Calu3 (cell line): ENCODE results near the gene SLC25A47. TPM values are rescaled to one million over a fixed set of nuclear protein-coding genes. Genes with fewer than 3 reads are reported as not detected.

Experiments
- BruUV-seq: library from RNA; stranded (reverse); fragments of 400-500 nt; replicated peaks from 2 replicates; lab custom pipeline; 2021; lab: Mats Ljungman, UMichigan
- CTCF ChIA-PET: fragments of 300-600 bp; sonication (Branson Sonifier 250); formaldehyde crosslinking; loops from one replicate; lab custom pipeline; 2022; ENCODE audit warnings: antibody characterized with exemption; lab: Charles Lee
- DNase-seq: peaks from one replicate; pipeline ENCODE4 v3.0.0; 2022
- H3K27ac Mint-ChIP-seq: one replicate; pipeline ENCODE4 v1.8.0; 2022; ENCODE audit warnings: mixed read lengths; ENCODE audit not compliant: unreplicated experiment
- H3K27me3 Mint-ChIP-seq: one replicate; pipeline ENCODE4 v1.8.0; 2022; ENCODE audit warnings: mixed read lengths; ENCODE audit not compliant: unreplicated experiment
- H3K36me3 Mint-ChIP-seq: one replicate; pipeline ENCODE4 v1.8.0; 2022; ENCODE audit warnings: mild to moderate bottlenecking, moderate library complexity, mixed read lengths; ENCODE audit not compliant: insufficient read depth, unreplicated experiment
- H3K4me1 Mint-ChIP-seq: one replicate; pipeline ENCODE4 v1.8.0; 2022; ENCODE audit warnings: mild to moderate bottlenecking, low read depth, mixed read lengths; ENCODE audit not compliant: unreplicated experiment
- H3K4me3 Mint-ChIP-seq: one replicate; pipeline ENCODE4 v1.8.0; 2022; ENCODE audit warnings: mild to moderate bottlenecking, low read depth, moderate library complexity, mixed read lengths; ENCODE audit not compliant: unreplicated experiment
- H3K9me3 Mint-ChIP-seq: one replicate; pipeline ENCODE4 v1.8.0; 2022; ENCODE audit warnings: low read depth, mixed read lengths; ENCODE audit not compliant: unreplicated experiment
- CTCF ChIP-seq: fragments of 200-600 bp; IDR thresholded peaks from one replicate; pipeline ENCODE4 v1.8.0; 2022; ENCODE audit warnings: antibody characterized with exemption; ENCODE audit not compliant: unreplicated experiment
- intact Hi-C: fragments of 100-400 bp; cut with micrococcal nuclease; formaldehyde crosslinking; loops from one replicate; pipeline ENCODE4 v1.10.0; 2022; ENCODE audit not compliant: unreplicated experiment
- microRNA-seq: library from miRNA; unstranded; fragments of <30 nt; microRNA quantifications from one replicate; pipeline ENCODE4 v1.2.0, GENCODE V29; 2022
- total RNA-seq: library from RNA; stranded (reverse); gene quantifications from 2 replicates; pipeline ENCODE4 v1.2.3, GENCODE V29; 2022

SLC25A47 gene
- total RNA-seq, 1 experiment from 2014 or later: not detected

DNA sequence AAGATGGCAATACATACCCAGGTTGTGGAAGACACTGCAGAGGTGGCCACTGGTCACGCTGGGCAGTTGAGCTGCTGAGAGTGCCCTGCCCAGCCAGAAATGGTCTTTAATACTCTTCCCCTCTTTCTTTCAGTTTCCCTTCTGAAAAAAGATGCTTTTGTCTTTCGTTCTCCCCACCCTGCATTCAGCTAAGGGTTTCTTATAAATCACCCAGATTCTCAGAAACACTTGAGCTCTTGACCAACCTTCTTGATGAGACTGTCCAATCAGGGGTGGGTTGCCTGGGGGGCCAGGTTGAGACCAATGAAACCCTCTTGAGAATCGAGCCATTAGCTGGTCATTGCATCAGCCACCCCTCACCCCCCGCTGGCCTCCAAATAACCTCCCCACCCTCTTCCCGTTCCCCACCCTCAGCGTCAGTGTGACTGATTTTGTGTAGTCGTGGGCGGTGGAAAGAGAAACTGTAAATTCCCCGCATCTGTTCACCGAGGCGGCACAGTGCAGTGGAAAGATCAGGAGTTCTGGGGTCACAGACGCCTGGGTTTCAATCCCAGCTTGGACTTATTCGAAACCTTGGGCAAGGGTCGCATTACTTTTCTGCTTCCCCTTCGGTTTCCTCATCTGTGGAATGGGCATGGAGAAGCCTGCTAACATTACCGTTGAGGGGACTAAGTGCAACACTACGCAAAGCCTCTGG, 52.3 kb downstream of the SLC25A47 start:
- Mint-ChIP-seq H3K4me3 (peak overlapping the region; percentile 81), H3K4me1 (peaks cover 33% of the 10 kb centered on the region), H3K9me3 (no peaks in the 10 kb centered on the region), H3K36me3 (peaks cover 62% of the 10 kb centered on the region), H3K27ac (peak overlapping the region; percentile 99), H3K27me3 (no peaks in the 10 kb centered on the region)
- CTCF ChIA-PET: no interaction called here
- DNase-seq: peak; percentile 76
- intact Hi-C loops: loop anchor here (10.0 kb wide), 2 partner anchors 71 to 101 kb away; partner anchors contain the start of gene SLC25A29
- no TSS peak for BruUV-seq
- no peak for TF ChIP-seq CTCF

GRCh38 chr14:100375963-100376735, 53.0 kb downstream of the SLC25A47 start, which contains the start of gene WDR25:
Gene WDR25, plus strand, starts transcription at chr14:100376485.
- intact Hi-C loops: loop anchor here (10.0 kb wide), 2 partner anchors 71 to 101 kb away; partner anchors contain the start of gene SLC25A29
- Mint-ChIP-seq H3K36me3 (peaks cover 62% of the 10 kb centered on the region), H3K9me3 (no peaks in the 10 kb centered on the region), H3K27me3 (no peaks in the 10 kb centered on the region), H3K4me1 (peaks cover 33% of the 10 kb centered on the region), H3K27ac (peak within 1 kb of the TSS; percentile 99), H3K4me3 (peak within 1 kb of the TSS; percentile 81)
- peak; percentile 95 for DNase-seq
- CTCF ChIA-PET: no interaction called here
- no peak for TF ChIP-seq CTCF
- no TSS peak for BruUV-seq

GRCh38 chr14:100376751-100377171, 53.6 kb downstream of the SLC25A47 start:
- CTCF ChIA-PET: interaction anchor here (1.3 kb wide), 1 partner anchor 74 kb away, joined by 4 read pairs; no protein-coding TSS in a partner anchor
- H3K9me3 Mint-ChIP-seq: no peaks in the 10 kb centered on the region
- TF ChIP-seq CTCF: no peak
- no peaks in the 10 kb centered on the region for H3K27me3 Mint-ChIP-seq
- DNase-seq: peak; percentile 53
- peak overlapping the region; percentile 99 for H3K27ac Mint-ChIP-seq
- H3K4me1 Mint-ChIP-seq: peaks cover 31% of the 10 kb centered on the region
- H3K36me3 Mint-ChIP-seq: peaks cover 60% of the 10 kb centered on the region
- H3K4me3 Mint-ChIP-seq: peak overlapping the region; percentile 81
- intact Hi-C loops: loop anchor here (10.0 kb wide), 2 partner anchors 72 to 102 kb away; partner anchors contain the start of gene SLC25A29
- BruUV-seq: TSS peak; percentile 72

Small RNA genes within 50 kb of the gene (microRNA-seq; reads per million reads assigned to microRNA genes)
- gene MIR345 (222 reads per million, percentile 72 among the genes with 10 or more reads in this experiment), gene MIR6764 (not detected)

Other genes starting within 250 kb of the SLC25A47 start
- 2.5 and 4.3 TPM in 2 replicates for gene DEGS2, start 163.7 kb upstream of the SLC25A47 start, total RNA-seq
- gene YY1, start 84.2 kb upstream of the SLC25A47 start, total RNA-seq: 99.0 and 100.0 TPM in 2 replicates
- gene SLC25A29, start 16.9 kb upstream of the SLC25A47 start, total RNA-seq: 68.4 and 80.1 TPM in 2 replicates
- gene WDR25, start 53.1 kb downstream of the SLC25A47 start, total RNA-seq: 12.5 and 16.4 TPM in 2 replicates